GM10847 (cell line): ENCODE measurements around the gene C1orf210.

Experiments used
- POLR2A ChIP-seq: IDR thresholded peaks from 2 replicates; pipeline ENCODE4 v1.6.1; 2011; ENCODE audit not compliant: insufficient read length; ENCODE audit errors: extremely low read depth

The C1orf210 gene

GRCh38 chr1:43274804-43275180, 10.6 kb downstream of the C1orf210 start:
- no peak for TF ChIP-seq POLR2A

- TF ChIP-seq POLR2A: no peak
These were observed 11.1 kb downstream of the C1orf210 start for GRCh38 chr1:43274125-43274803.

- no peak for TF ChIP-seq POLR2A
These were observed 11.7 kb downstream of the C1orf210 start for GRCh38 chr1:43273708-43274107.

- TF ChIP-seq POLR2A: no peak
These were observed 12.5 kb downstream of the C1orf210 start for GRCh38 chr1:43272576-43273571.

GRCh38 chr1:43272161-43272560, 13.2 kb downstream of the C1orf210 start:
- TF ChIP-seq POLR2A: no peak

- no peak for TF ChIP-seq POLR2A
These were observed 13.9 kb downstream of the C1orf210 start for GRCh38 chr1:43271186-43272118.

GRCh38 chr1:43270421-43271095, 14.8 kb downstream of the C1orf210 start:
- TF ChIP-seq POLR2A: no peak

GRCh38 chr1:43269627-43270375, 15.6 kb downstream of the C1orf210 start, which contains the start of gene TMEM125:
TMEM125 (plus strand) TSS chr1:43269983; CDS start chr1:43272723, 2,740 bp downstream.
- TF ChIP-seq POLR2A: no peak

- no peak for TF ChIP-seq POLR2A
These were observed 17.5 kb downstream of the C1orf210 start for GRCh38 chr1:43267818-43268425.

GRCh38 chr1:43267291-43267805, 18.0 kb downstream of the C1orf210 start:
- TF ChIP-seq POLR2A: no peak

- no peak for TF ChIP-seq POLR2A
These were observed 18.5 kb downstream of the C1orf210 start for GRCh38 chr1:43266881-43267280.

GRCh38 chr1:43265431-43265830, 19.9 kb downstream of the C1orf210 start:
- no peak for TF ChIP-seq POLR2A

- no peak for TF ChIP-seq POLR2A
These were observed 27.0 kb downstream of the C1orf210 start for GRCh38 chr1:43258370-43258769.
